Dedifferentiated amniotic fluid mesenchymal stem cell (primary cell): Measurements from ENCODE around the gene ZBTB7C.

Experiments used
- DNase-seq: peaks from one replicate; pipeline ENCODE4 v3.0.0-alpha.2; 2016; ENCODE audit errors: extremely low spot score

Gene ZBTB7C

DNA sequence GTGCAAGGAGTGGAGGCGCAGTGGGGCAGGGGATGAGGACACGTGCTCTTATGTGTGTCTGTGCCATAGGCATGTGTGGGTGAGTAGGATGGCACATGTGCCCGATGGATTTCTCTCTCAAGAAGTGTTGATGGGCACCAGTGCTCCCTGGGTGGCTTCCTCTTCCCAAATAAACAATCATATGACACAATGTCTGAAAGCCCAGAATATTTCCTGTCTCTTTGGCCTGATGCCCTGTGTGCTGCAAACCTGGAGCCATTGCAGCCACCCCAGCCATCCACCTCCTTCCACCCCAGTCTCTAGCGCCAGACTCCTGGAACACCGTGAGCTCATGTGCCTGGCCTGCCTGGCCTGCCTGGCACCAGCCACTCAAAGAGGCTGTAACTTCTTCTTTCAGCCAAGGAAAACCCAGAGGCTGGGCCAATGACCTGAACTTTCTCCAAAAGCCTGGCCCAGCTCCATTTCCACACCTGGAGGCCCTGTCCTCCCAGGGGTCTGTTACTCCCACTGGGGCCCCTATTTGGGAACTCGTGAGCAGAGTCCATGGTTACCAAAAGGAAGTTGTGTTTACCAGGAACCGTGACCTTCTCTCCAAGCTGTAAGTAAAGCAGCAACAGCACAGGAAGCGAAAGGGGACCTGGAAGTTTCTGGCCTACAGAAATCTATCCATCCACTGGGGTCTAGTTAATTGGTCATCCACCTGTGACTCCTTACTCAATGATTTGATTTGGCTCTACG is 9.5 kb upstream of the ZBTB7C start:
- DNase-seq, result no peak

DNA sequence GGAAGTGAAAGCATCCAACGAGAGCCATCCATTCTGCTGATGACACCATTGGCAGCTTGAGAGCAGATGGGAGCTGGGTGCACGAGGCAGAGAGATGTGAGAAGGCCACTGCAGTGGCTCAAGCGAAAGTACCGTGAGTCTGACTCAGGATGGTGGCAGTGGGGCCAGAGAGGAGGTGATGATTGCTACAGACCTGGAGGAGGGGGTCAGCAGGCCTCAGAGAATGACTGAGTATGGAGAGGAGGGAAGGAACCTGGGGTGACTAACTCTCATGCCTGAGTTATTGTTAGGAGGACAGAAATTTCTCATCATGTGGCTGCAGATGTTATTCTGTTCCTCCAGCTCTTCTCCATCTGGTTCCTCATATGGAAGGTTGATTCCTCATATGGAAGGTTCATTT is 8.8 kb upstream of the ZBTB7C start:
- DNase-seq, result no peak

DNA sequence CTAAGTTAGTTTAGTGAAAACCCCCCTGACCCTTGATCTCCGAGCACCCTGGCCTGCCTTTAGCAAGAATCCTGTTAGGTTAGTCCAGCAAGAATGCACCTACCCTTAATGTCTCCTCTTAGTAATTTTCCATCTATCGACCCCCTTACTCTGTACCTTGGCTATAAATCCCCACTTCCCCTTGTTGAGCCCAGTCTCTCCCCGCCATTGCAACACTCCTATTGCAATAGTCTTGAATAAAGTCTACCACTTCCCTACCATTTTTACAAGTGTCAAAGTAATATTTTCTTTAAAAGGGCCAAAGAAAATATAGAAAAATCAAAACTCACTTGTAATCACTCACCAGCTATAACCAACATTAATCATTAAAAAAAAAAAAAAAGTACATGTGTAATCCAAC is 4.2 kb upstream of the ZBTB7C start:
- DNase-seq, result no peak

DNA sequence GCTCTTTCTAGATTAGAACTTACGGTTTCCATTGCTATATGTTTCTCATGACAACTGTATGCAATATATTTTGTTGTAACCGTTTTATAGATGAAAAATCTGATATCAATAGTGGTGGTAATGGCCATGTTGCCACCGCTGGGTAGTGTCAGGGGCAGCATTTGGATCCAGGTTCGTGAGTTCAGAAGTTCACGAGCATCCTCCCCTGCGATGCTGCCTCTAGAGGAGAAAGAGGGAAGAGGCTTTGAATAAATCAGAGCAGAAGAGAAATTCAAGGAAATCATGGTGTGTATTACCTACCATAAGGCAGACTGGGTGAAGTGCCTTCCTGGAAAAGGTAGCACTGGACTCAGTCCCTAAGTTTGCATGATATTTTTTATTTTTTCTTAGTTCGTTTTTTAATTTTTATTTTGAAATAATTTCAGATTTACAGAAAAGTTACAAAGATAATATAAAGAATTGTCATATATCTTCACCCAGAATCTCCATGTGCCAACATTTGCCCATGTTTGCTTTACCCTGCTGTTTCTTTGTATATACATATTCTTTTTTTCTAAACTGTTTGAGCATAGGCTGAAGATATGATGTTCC is 3.3 kb upstream of the ZBTB7C start:
- DNase-seq, result no peak

DNA sequence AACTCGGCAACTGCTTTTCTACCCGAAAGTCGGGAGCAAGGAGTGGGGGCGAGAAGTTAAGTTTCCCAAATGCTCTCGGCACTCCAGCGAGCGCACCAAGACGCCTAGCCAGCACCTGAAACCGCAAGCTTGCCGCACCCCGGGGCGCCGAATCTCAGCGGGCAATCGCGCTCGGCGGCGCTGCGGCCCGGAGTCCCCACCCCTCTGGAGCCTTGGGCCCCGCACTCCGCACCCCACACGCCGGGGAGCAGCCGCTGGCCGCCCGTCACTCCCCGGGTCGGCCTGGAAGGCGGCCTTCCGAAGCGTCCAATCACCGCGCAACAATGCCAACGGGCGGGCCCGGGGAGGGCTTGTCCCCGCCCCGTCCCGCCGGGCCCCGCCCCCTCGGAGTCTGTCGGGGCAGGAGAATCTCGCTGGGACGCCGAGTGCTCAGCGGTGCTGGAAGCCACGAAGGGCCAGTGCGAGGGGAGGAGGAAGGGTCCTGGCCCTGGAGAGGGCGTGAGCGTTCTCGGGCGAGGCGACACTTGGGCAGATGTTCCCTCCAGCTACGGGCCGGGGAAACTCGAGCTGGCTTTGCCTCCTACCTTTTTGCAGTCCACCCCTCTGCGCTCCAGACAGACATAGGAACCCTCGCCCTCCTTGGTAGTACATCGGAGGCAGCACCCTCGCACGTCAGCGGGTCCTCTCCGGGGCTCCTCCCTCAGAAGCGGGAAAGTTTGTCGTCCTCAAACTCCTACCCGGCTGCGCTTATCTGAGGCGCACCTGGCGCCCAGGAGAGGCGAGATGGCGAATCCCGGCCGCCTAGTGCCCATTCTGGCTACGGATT is 1.1 kb upstream of the ZBTB7C start:
- DNase-seq, result peak; percentile 77

DNA sequence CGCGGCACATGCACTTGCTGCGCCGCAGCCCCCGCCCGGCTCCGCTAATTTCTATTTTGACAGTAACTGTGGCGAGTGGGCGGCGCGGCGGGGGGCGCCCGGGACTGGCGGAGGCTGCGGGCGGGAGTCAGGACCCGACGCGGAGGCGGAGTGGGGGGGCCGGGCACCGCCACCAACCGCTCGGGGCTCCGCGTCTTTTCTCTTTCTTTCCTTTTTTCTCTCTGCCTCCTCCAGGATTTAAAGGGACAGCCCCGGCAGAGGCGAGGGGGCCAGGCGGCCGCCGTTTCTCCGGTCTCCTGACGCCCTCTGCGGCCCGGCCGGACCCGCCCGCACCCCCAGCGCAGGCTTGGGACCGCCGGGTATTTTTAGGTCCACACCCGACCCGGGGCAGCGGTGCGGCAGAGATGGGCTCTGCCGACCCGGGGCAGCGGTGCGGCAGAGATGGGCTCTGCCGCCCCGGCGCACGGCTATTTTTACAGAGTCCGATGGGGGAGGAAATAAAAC is 460 bp upstream of the ZBTB7C start:
- no peak for DNase-seq

DNA sequence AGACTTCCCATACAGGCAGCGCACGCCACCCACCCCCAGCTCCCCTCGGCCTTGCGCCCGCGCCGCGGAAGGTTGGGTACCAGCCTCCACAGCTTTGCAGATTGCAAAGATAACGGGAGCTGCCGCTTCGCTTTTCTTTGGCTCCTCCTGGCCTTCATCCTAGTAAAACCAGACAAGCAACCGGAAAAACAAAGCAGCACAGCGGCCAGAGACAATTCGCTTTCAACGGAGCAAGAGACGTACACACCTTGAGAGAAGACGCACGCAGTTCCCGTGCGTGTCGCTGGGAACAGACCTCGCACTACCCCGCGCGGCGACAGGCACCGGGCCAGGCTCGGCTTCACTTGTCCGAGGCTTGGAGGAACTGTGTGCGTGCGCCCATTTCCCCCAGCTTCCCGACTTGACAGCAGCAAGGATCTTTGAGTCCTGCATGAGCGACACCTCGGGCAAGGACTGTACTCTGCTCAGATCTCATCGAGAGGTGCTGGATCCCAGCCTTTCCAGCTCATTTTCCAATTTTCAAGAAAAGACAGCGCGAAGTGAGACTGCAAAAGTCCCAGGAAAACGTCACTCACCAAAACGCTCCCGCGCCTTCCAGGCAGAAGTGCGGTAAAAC is 964 bp downstream of the ZBTB7C start:
- DNase-seq, result no peak

DNA sequence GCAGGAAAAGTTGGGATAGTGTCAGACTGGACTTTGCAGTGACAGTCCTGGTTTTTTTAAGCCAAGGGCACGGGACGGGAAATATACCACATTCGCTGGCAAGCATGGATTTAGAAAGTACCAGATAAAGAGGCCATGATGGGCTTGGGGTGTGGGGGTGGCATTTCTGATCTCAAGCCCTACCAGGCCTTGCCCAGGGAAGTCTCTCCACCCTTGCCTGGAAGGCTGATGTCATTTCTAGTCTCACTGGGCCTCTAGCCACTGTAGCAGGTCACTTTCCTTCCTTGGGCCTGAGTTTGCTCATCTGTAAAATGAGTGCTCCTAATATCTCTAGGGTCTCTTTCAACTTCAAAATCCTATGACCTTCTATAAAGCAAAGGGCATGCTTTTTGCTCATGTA is 1.8 kb downstream of the ZBTB7C start:
- DNase-seq, result no peak

DNA sequence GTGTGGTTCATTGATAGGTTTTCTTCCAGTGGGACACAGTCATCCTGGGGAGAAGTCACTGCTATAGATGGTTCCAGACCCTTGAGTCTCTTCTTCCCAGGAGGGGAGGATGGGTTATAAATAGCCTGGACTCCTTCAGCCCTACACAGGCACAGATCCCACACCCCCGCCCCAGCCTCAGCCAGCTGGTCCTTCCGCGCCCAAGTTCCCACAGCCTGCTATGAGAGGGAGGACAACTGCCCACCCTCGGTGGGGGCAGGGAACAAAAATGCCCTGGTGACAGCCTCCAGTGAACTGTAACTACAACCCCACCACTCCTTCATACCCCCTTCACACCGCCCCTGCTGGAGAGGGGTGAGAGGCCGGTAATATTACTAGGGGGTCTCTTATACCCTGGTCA is 3.2 kb downstream of the ZBTB7C start:
- DNase-seq, result no peak

DNA sequence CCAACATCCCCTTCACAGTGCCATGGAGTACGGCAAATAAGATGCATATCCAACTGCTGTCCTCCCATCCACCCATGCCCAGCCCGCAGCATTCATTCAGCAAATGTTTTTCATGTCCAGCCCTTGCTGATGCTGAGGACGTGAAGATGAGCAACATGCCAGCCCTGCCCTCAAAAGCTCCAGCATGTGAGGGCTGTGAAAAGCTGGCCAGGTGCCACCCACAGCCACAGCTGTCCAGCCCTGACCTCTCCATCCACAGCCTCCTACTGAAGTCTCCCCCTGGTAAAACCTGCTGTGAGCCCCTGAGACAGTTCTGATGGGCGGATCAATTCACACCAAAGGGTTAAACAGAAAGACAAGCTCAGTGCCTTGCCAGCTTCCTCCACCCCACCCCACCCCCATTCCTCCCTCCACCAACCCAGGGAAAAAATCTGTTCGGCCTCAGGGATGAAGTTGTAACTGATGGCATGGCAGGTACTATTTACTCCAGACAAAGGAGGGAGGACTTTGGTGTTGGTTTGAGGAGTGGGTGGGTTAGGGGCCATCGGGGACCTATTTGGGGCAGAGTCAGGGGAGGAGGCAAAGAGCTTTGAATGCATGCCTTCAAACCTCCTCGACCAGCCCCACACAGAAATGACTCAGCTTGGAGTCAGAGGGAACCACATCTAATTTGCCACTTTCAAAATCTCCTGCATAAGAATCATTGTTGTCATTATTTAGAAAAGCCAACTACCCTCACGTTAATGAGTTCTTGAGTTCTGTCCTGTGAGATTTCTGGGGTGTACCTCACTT is 4.3 kb downstream of the ZBTB7C start:
- DNase-seq, result no peak

DNA sequence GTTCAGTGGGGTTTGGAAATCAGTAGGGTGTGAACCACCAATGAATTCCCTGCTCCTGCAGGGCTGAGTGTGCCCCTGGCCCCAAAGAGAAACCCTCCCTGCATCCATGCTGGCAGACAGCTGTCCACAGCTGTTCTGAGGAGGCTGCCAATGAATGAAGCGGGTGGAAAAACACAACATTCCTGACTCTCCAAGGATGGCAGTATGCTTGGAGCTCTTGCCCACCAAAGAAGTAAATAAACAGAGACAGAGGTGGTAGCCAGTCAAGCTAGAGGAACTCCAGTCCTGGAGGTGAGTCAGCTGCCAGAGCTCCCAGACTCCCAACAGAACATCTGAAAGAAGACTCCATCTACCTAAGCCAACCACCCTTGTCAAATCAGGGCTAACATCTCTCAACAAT is 6.2 kb downstream of the ZBTB7C start:
- DNase-seq, result no peak

DNA sequence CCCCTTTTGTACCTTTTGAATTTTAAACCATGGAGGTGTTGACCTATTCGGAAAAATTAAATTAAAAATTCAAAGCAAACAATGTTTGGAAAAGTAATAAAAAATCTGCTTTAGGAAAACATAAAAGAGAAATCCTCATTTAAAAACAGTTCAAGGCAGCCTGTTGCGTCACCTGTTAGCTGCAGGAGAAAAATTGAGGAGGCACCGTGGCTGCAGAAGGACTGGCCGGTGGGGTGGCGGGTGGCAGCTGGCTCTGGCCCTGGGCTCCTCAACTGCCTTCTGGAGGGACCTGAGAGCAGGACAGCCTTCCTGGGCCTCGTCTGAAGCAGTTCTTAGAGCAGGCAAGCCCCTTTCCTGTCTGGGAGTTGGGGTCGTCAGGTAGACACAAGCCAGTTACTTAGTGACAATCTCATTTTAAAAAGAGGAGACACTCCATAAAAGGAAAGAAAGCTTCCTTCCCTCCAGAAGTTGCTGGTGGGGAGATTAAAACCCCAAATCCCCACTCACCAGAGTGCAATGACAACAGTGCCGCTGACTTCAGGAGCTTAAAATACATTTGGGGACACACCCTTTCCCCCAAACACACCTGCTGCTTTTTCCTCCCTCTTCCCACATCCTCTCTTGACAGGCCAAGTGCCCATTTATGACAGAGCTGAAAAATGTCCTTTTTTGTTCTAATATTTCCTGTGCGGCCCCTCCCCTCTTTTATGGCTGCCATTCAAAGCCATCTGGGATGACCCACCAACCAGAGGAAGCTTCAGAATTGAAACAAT is 9.7 kb downstream of the ZBTB7C start:
- DNase-seq, result no peak

DNA sequence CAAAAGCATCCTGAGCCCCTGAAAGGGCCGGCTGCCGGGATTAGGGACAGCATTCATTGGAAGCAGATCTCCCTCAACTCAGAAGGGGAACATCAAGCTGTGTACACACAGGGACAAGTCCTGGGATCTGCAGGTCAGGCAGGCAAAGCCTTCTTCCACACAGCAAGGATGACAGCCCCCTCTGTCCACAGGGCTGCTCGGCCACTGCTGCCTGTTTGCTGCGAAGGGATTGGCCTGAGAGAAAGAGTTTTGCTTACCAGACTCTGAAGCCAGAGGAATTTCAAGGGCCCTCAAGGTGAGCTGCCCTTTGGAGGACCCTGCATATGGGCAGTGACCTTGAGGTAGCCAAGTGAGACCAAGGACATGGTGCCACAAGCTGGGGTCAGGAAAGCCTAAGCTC is 11.1 kb downstream of the ZBTB7C start:
- no peak for DNase-seq

DNA sequence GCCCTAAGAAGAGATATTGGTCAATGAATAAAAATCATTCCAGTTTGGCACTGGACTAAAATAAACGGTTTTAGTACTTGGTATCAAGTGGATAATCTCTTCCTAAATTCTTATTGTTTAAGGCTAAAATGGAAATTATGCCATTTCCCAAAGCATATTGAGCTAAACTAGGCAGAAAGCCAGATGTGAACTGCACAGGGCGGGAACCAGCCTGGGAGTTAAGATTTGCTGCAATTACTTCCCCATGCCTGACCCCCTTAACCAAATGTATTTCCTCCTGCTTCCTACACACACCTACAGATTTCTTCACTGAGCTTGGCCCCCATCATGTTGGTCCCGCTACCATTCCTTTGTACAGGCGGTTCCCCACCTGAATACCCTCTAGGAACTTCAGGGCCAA is 12.2 kb downstream of the ZBTB7C start:
- DNase-seq, result no peak

DNA sequence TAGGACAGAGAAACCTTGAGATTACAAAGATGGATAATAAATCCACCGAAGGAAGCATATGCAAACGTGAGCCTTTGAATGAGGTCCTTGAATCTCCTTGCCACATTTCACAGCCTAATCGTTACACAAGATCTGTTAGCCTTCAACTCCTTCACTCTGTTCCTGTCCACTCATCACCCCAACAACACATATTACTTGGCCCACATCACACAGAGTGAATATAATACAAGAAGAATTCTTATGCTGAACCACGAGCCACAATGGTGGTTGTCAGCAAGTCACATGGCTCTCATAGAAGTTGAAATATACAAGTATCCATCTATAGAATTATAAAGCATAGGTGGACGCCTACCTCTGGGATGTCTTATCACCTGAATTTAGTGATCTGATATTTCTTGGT is 12.6 kb downstream of the ZBTB7C start:
- no peak for DNase-seq

DNA sequence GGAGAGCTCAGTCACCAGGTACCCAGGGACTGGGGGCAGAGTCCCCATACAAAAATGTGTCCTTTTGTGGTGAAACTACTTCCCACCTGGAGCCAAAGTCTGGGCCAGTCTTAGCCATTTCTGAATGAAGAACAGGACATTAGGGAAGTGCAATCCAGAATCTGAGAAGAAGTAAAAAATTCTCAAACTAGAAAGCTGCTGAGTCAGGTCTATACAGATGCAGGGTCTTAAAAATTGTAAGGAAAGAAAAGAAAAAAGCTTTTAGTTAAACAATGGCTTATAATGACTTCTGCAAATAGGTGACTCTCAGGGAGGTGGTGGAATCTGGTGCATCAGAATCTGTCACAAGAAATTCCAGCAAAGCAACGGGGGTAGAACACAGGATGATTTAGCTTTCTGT is 13.5 kb downstream of the ZBTB7C start:
- DNase-seq, result no peak

DNA sequence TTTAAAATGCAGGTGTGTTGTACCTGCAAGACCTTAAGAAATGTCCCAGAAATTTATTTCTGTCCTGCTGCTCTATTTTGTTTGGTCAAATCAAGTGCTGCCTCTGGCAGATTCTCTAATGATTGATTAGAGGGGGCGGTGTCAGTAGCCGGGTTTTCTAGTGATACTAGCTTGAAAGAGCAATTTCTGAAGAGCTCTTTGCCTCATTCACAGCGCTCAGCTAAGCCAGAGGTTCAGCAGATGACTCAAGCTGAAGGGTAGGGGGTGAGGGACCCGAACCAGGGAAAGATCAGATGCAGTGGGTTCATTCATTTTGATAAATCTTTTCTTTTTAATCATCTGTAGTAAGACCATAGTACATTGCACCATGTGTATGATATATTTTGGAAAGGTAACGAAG is 15.0 kb downstream of the ZBTB7C start:
- no peak for DNase-seq

DNA sequence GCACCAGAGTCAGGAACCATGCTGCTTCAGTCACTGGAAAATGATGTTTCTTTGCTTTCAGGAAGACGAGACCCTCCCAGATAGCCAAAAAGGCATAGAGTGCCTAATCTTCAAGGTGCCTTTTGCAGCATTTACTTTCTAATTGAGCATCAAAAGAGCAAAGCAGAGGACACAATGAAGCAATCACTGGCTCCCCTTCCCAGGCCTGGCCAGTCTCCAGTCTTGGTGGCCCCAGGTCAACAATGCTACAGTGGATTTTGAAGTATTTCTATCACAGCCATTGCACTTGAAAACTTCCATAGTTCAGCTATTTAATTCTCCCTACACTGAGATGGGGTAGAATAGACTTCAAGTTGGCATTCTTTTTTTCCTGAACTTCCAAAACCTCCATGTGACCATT is 15.4 kb downstream of the ZBTB7C start:
- no peak for DNase-seq

DNA sequence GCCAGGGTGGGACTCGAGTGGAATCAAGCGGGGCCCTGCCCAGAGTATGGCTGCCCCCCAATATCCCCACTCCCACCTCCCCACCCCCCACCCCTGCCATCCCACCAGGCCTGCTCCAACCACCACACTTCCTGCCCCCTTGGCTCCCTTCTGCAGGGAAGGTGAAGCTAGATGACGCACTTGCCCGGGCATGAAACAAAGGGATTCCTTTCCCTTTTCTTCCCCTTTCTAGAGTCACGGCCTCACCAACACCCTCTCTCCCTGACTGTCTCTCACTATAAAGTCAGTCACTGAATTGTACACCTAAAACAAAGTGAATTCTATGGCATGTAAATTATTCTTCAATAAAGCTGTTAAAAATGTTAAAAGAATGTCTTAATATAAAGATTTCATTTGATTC is 16.0 kb downstream of the ZBTB7C start:
- DNase-seq, result no peak

DNA sequence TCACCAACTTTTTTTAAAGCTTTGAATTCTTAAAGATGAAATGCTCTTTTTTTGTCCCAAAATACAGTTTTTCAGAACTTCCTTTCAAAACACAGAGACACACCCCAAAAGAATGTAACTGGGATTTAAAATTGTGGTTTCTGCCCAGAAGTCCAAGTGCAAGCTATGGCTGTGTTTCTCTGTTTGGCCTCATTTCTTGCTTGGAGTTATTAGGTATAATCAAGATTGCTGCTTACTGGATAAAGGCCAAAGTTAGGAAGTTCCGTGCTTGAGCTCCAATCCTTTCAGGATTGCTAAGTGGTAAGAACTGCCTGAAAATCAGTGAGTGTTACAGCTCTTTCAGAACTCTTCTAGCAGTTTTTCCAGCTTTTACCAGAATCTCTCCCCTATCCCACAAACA is 16.9 kb downstream of the ZBTB7C start:
- peak; percentile 44 for DNase-seq

DNA sequence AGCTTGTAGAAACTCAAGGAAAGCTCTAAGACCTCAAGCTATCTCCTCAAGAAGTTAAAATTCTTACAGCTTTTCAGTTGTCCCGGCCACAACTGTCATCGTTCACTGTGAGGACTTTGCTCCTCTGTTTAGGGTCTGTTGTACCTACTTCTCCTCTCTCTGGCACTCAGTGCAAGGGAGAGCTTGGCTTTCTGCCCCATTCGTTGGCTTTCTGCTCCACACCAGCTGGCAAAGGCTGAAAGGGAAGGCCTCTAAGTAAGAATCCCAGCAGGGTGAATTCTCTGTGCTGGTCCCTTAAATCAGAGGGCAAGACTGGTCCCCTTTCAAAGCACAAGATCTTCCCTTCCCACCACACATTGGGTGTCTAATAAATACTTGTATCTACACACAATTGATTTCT is 17.3 kb downstream of the ZBTB7C start:
- DNase-seq, result no peak
